WTC11 (cell line): ENCODE data around the gene CTNND2. TPM values are rescaled to one million over a fixed set of nuclear protein-coding genes. Genes with fewer than 3 reads are reported as not detected.

Experiments used
- ATAC-seq: fragments of 200-7000 bp; cut with Tn5 transposase; 2 replicates; pipeline ENCODE4 v1.10.0; 2021; ENCODE audit warnings: mild to moderate bottlenecking, moderate library complexity
- CTCF ChIA-PET: fragments of 300-600 bp; sonication (Branson Sonifier 250); formaldehyde crosslinking; loops from one replicate; lab custom pipeline; 2021; ENCODE audit warnings: antibody characterized with exemption; lab: Charles Lee
- POLR2A ChIA-PET: fragments of 350-600 bp; sonication (Branson Sonifier 250); formaldehyde crosslinking; loops from one replicate; lab custom pipeline; 2021; ENCODE audit warnings: antibody characterized with exemption; lab: Charles Lee
- DNase-seq: peaks from one replicate; pipeline ENCODE4 v3.0.0; 2021; ENCODE audit warnings: low spot score
- H3K27ac Mint-ChIP-seq: 2 replicates; pipeline ENCODE4 v1.8.0; 2021; ENCODE audit warnings: mixed read lengths
- H3K27me3 Mint-ChIP-seq: 2 replicates; pipeline ENCODE4 v1.8.0; 2021; ENCODE audit warnings: low read depth, mild to moderate bottlenecking, moderate library complexity, mixed read lengths
- H3K36me3 Mint-ChIP-seq: 2 replicates; pipeline ENCODE4 v1.8.0; 2021; ENCODE audit warnings: mixed read lengths
- H3K4me1 Mint-ChIP-seq: 2 replicates; pipeline ENCODE4 v1.8.0; 2022; ENCODE audit warnings: mixed read lengths
- H3K4me3 Mint-ChIP-seq: 2 replicates; pipeline ENCODE4 v1.8.0; 2021; ENCODE audit warnings: mild to moderate bottlenecking, moderate library complexity, mixed read lengths
- H3K9me3 Mint-ChIP-seq: 2 replicates; pipeline ENCODE4 v1.8.0; 2021; ENCODE audit warnings: mixed read lengths
- ATF1 ChIP-seq: sonication (generic); formaldehyde crosslinking; IDR thresholded peaks from 2 replicates; pipeline ENCODE4 v1.8.1; 2023; ENCODE audit warnings: mild to moderate bottlenecking, moderate library complexity, missing genetic modification reagents
- E2F4 ChIP-seq: sonication (generic); formaldehyde crosslinking; IDR thresholded peaks from 2 replicates; pipeline ENCODE4 v1.8.1; 2022; ENCODE audit warnings: low read depth, mild to moderate bottlenecking, moderate library complexity, missing genetic modification reagents, borderline replicate concordance
- FOXP1 ChIP-seq: sonication (generic); formaldehyde crosslinking; IDR thresholded peaks from 2 replicates; pipeline ENCODE4 v1.8.0; 2022; ENCODE audit warnings: missing genetic modification reagents, mild to moderate bottlenecking, moderate library complexity, borderline replicate concordance
- GTF2I ChIP-seq: fragments of 250-450 bp; sonication (Bioruptor Pico); conservative IDR thresholded peaks from 2 replicates; pipeline ENCODE4 v1.4.0; 2021; ENCODE audit warnings: mild to moderate bottlenecking
- HMGA2 ChIP-seq: fragments of 250-450 bp; sonication (Bioruptor Pico); IDR thresholded peaks from 2 replicates; pipeline ENCODE4 v1.4.0; 2021; ENCODE audit warnings: mild to moderate bottlenecking, moderate library complexity
- KAT7 ChIP-seq: sonication (generic); formaldehyde crosslinking; IDR thresholded peaks from 2 replicates; pipeline ENCODE4 v1.8.1; 2023; ENCODE audit warnings: missing genetic modification reagents, mild to moderate bottlenecking, borderline replicate concordance
- MAX ChIP-seq: sonication (generic); formaldehyde crosslinking; IDR thresholded peaks from 2 replicates; pipeline ENCODE4 v1.8.0; 2022; ENCODE audit warnings: mild to moderate bottlenecking, missing genetic modification reagents
- MLX ChIP-seq: sonication (generic); formaldehyde crosslinking; IDR thresholded peaks from 2 replicates; pipeline ENCODE4 v1.8.1; 2023; ENCODE audit warnings: mild to moderate bottlenecking, missing genetic modification reagents, moderate library complexity
- MXD4 ChIP-seq: fragments of 250-450 bp; sonication (Bioruptor Pico); IDR thresholded peaks from 2 replicates; pipeline ENCODE4 v1.8.0; 2021; ENCODE audit warnings: mild to moderate bottlenecking, moderate library complexity, borderline replicate concordance
- NFYB ChIP-seq: sonication (generic); formaldehyde crosslinking; conservative IDR thresholded peaks from 2 replicates; pipeline ENCODE4 v1.8.0; 2022; ENCODE audit warnings: low read depth, missing genetic modification reagents
- OVOL2 ChIP-seq: fragments of 250-450 bp; sonication (Bioruptor Pico); IDR thresholded peaks from 2 replicates; pipeline ENCODE4 v1.9.0; 2021; ENCODE audit warnings: mild to moderate bottlenecking, borderline replicate concordance
- PRRX2 ChIP-seq: fragments of 250-450 bp; sonication (Bioruptor Pico); IDR thresholded peaks from 2 replicates; pipeline ENCODE4 v1.8.0; 2021; ENCODE audit warnings: mild to moderate bottlenecking
- SP1 ChIP-seq: sonication (generic); formaldehyde crosslinking; conservative IDR thresholded peaks from 2 replicates; pipeline ENCODE4 v1.8.1; 2022; ENCODE audit warnings: missing genetic modification reagents
- TCF7 ChIP-seq: sonication (generic); formaldehyde crosslinking; IDR thresholded peaks from 2 replicates; pipeline ENCODE4 v1.8.0; 2022; ENCODE audit warnings: mild to moderate bottlenecking, low read depth, missing genetic modification reagents, moderate library complexity
- ZNF219 ChIP-seq: sonication (generic); formaldehyde crosslinking; IDR thresholded peaks from 2 replicates; pipeline ENCODE4 v1.8.0; 2023; ENCODE audit warnings: missing genetic modification reagents, mild to moderate bottlenecking, borderline replicate concordance
- ZNF317 ChIP-seq: sonication (generic); formaldehyde crosslinking; IDR thresholded peaks from 2 replicates; pipeline ENCODE4 v1.8.1; 2023; ENCODE audit warnings: low read depth, mild to moderate bottlenecking, moderate library complexity, missing genetic modification reagents, borderline replicate concordance
- ZNF396 ChIP-seq: fragments of 250-450 bp; sonication (Bioruptor Pico); IDR thresholded peaks from 2 replicates; pipeline ENCODE4 v1.8.0; 2021; ENCODE audit warnings: mild to moderate bottlenecking, moderate library complexity, borderline replicate concordance
- ZNF416 ChIP-seq: fragments of 250-450 bp; sonication (Bioruptor Pico); IDR thresholded peaks from 2 replicates; pipeline ENCODE4 v1.9.0; 2021; ENCODE audit warnings: mild to moderate bottlenecking, inconsistent platforms
- ZNF512 ChIP-seq: sonication (generic); formaldehyde crosslinking; IDR thresholded peaks from 2 replicates; pipeline ENCODE4 v1.8.1; 2022; ENCODE audit warnings: missing genetic modification reagents, borderline replicate concordance
- total RNA-seq: library from RNA; stranded (reverse); gene quantifications from 3 replicates; pipeline ENCODE4 v1.2.3, GENCODE V29; 2021
- TF ChIP-seq, protein P1 (sequence below): sonication (generic); formaldehyde crosslinking; IDR thresholded peaks from 2 replicates; pipeline ENCODE4 v1.8.0; 2023; ENCODE audit warnings: missing genetic modification reagents, mild to moderate bottlenecking, borderline replicate concordance
- TF ChIP-seq, protein P2 (sequence below): sonication (generic); formaldehyde crosslinking; IDR thresholded peaks from 2 replicates; pipeline ENCODE4 v1.8.0; 2022; ENCODE audit warnings: mild to moderate bottlenecking, missing genetic modification reagents
- TF ChIP-seq, protein P3 (sequence below): fragments of 250-450 bp; sonication (Bioruptor Pico); IDR thresholded peaks from 2 replicates; pipeline ENCODE4 v1.8.0; 2021; ENCODE audit warnings: mild to moderate bottlenecking
- TF ChIP-seq, protein P4 (sequence below): sonication (generic); formaldehyde crosslinking; IDR thresholded peaks from 2 replicates; pipeline ENCODE4 v1.8.0; 2022; ENCODE audit warnings: mild to moderate bottlenecking, missing genetic modification reagents

CTNND2 gene
- total RNA-seq, 1 experiment from 2014 or later, result 11.9 TPM

GRCh38 chr5:11902201-11902619 lies 2.0 kb downstream of the CTNND2 start:
- no peaks in the 10 kb centered on the region for H3K36me3 Mint-ChIP-seq
- H3K4me1 Mint-ChIP-seq, result peaks cover 37% of the 10 kb centered on the region
- CTCF ChIA-PET, result no interaction called here
- POLR2A ChIA-PET, result no interaction called here
- ATAC-seq, result no peak
- no peaks in the 10 kb centered on the region for H3K9me3 Mint-ChIP-seq
- no peak for DNase-seq
- H3K27ac Mint-ChIP-seq, result no peak overlapping the region
- TF ChIP-seq E2F4 (no peak), SP1 (no peak), PRRX2 (no peak), ZNF396 (CRISPR knock-in tag) (no peak), ZNF512 (CRISPR knock-in tag) (no peak), KAT7 (CRISPR knock-in tag) (no peak), MAX (CRISPR knock-in tag) (no peak), TCF7 (no peak), GTF2I (no peak), ATF1 (CRISPR knock-in tag) (no peak), ZNF219 (no peak), FOXP1 (CRISPR knock-in tag) (no peak), OVOL2 (CRISPR knock-in tag) (no peak), ZNF416 (CRISPR knock-in tag) (no peak)
- TF ChIP-seq, protein P1, sequence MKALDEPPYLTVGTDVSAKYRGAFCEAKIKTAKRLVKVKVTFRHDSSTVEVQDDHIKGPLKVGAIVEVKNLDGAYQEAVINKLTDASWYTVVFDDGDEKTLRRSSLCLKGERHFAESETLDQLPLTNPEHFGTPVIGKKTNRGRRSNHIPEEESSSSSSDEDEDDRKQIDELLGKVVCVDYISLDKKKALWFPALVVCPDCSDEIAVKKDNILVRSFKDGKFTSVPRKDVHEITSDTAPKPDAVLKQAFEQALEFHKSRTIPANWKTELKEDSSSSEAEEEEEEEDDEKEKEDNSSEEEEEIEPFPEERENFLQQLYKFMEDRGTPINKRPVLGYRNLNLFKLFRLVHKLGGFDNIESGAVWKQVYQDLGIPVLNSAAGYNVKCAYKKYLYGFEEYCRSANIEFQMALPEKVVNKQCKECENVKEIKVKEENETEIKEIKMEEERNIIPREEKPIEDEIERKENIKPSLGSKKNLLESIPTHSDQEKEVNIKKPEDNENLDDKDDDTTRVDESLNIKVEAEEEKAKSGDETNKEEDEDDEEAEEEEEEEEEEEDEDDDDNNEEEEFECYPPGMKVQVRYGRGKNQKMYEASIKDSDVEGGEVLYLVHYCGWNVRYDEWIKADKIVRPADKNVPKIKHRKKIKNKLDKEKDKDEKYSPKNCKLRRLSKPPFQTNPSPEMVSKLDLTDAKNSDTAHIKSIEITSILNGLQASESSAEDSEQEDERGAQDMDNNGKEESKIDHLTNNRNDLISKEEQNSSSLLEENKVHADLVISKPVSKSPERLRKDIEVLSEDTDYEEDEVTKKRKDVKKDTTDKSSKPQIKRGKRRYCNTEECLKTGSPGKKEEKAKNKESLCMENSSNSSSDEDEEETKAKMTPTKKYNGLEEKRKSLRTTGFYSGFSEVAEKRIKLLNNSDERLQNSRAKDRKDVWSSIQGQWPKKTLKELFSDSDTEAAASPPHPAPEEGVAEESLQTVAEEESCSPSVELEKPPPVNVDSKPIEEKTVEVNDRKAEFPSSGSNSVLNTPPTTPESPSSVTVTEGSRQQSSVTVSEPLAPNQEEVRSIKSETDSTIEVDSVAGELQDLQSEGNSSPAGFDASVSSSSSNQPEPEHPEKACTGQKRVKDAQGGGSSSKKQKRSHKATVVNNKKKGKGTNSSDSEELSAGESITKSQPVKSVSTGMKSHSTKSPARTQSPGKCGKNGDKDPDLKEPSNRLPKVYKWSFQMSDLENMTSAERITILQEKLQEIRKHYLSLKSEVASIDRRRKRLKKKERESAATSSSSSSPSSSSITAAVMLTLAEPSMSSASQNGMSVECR (CRISPR knock-in tag), result no peak
- TF ChIP-seq, protein P2, sequence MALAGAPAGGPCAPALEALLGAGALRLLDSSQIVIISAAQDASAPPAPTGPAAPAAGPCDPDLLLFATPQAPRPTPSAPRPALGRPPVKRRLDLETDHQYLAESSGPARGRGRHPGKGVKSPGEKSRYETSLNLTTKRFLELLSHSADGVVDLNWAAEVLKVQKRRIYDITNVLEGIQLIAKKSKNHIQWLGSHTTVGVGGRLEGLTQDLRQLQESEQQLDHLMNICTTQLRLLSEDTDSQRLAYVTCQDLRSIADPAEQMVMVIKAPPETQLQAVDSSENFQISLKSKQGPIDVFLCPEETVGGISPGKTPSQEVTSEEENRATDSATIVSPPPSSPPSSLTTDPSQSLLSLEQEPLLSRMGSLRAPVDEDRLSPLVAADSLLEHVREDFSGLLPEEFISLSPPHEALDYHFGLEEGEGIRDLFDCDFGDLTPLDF (CRISPR knock-in tag), result no peak
- H3K27me3 Mint-ChIP-seq, result peaks cover 44% of the 10 kb centered on the region
- H3K4me3 Mint-ChIP-seq, result peak overlapping the region; percentile 74

GRCh38 chr5:11898787-11899186 lies 5.5 kb downstream of the CTNND2 start:
- ATAC-seq, result no peak
- Mint-ChIP-seq H3K4me1 (peaks cover 21% of the 10 kb centered on the region), H3K4me3 (no peak overlapping the region), H3K9me3 (no peaks in the 10 kb centered on the region), H3K27ac (no peak overlapping the region), H3K27me3 (peaks cover 24% of the 10 kb centered on the region), H3K36me3 (no peaks in the 10 kb centered on the region)
- DNase-seq, result no peak
- POLR2A ChIA-PET, result no interaction called here
- CTCF ChIA-PET, result no interaction called here
- TF ChIP-seq, protein P3, sequence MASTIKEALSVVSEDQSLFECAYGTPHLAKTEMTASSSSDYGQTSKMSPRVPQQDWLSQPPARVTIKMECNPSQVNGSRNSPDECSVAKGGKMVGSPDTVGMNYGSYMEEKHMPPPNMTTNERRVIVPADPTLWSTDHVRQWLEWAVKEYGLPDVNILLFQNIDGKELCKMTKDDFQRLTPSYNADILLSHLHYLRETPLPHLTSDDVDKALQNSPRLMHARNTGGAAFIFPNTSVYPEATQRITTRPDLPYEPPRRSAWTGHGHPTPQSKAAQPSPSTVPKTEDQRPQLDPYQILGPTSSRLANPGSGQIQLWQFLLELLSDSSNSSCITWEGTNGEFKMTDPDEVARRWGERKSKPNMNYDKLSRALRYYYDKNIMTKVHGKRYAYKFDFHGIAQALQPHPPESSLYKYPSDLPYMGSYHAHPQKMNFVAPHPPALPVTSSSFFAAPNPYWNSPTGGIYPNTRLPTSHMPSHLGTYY (CRISPR knock-in tag), result no peak
- TF ChIP-seq OVOL2 (CRISPR knock-in tag) (no peak), HMGA2 (no peak), MLX (CRISPR knock-in tag) (no peak), MXD4 (CRISPR knock-in tag) (no peak), NFYB (CRISPR knock-in tag) (no peak), ZNF317 (CRISPR knock-in tag) (no peak)
- TF ChIP-seq, protein P4, sequence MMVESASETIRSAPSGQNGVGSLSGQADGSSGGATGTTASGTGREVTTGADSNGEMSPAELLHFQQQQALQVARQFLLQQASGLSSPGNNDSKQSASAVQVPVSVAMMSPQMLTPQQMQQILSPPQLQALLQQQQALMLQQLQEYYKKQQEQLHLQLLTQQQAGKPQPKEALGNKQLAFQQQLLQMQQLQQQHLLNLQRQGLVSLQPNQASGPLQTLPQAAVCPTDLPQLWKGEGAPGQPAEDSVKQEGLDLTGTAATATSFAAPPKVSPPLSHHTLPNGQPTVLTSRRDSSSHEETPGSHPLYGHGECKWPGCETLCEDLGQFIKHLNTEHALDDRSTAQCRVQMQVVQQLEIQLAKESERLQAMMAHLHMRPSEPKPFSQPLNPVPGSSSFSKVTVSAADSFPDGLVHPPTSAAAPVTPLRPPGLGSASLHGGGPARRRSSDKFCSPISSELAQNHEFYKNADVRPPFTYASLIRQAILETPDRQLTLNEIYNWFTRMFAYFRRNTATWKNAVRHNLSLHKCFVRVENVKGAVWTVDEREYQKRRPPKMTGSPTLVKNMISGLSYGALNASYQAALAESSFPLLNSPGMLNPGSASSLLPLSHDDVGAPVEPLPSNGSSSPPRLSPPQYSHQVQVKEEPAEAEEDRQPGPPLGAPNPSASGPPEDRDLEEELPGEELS (CRISPR knock-in tag), result no peak
- TF ChIP-seq, protein P2 (CRISPR knock-in tag), result no peak
